Measurements from ENCODE around the gene CST9. TPM values are rescaled to one million over a fixed set of nuclear protein-coding genes. Genes with fewer than 3 reads are reported as not detected.
A peak's percentile ranks its signal among the peaks of the same experiment; 100 is the strongest.

CST9 gene
- total and polyA plus RNA-seq, 2 of the 8 experiments (the other 6 are each of a cell fraction or from before 2014, with no cell fraction given), result 0.05 to 0.19 TPM

DNA sequence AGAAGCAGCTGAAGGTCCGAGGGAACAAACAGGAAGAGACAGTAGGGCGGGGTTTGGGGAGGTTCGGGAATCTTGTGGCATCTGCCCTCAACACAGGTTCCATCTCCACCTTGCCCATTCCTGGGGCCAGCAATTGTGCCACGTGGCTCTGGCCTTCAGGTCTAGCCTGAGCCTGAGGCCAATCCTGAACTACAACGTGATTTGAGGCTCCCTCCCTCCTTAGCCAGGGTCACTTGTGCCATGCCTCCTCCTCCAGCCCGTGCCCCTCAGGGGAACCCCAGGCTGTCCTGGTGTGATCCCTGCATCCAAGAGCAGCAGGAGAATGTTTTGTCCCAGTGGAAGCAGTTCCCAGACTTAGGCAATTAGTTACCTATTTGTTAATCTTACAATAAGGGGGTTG lies 3.0 kb downstream of the CST9 start:
- ChIA-PET POLR2A (ENCODE audit: partially characterized antibody) (no interaction called here), CTCF (ENCODE audit: partially characterized antibody) (interaction anchor here (1.3 to 18.5 kb wide), 3 partner anchors 37 to 187 kb away, joined by 3 to 328 read pairs (median 5); partner anchors contain the start of genes CST11 and CSTL1)
- H3K27me3 ChIP-seq (replicated peaks in 1 of 4; ENCODE audit: control insufficient read depth in 3 of 4, extremely low read depth in 1 of 4, insufficient read depth in 3 of 4, low read length in 3 of 4), result no peaks in the 10 kb centered on the region; a peak in 1 of 7 replicates
- H2BK15ac ChIP-seq (ENCODE audit: low read length), result no peak overlapping the region
- no peak overlapping the region for H3K23ac ChIP-seq (ENCODE audit: insufficient read length)
- no peak overlapping the region for H2AK5ac ChIP-seq (ENCODE audit: low read depth, low read length)
- H3K4me3 ChIP-seq (ENCODE audit: extremely low read depth in 1 of 4, insufficient read depth in 2 of 4, low read depth in 3 of 4, low read length in 4 of 4), result no peak overlapping the region
- no peak overlapping the region for H3K18ac ChIP-seq (ENCODE audit: extremely low read depth, low read length)
- no peaks in the 10 kb centered on the region for H4K20me1 ChIP-seq (replicated peaks in 1 of 2; ENCODE audit: control insufficient read depth in 1 of 2, insufficient read depth in 2 of 2, low read length in 2 of 2)
- H3K4ac ChIP-seq (replicated peaks; ENCODE audit: insufficient read length, low read depth, low read length), result no peak overlapping the region
- peak overlapping the region; percentile 36; the same call in 1 of the 2 replicates for H2BK20ac ChIP-seq (ENCODE audit: low read length)
- H3K9me3 ChIP-seq (ENCODE audit: insufficient read depth in 2 of 2, low read depth in 1 of 2, low read length in 1 of 2), result no peaks in the 10 kb centered on the region
- WGBS, 2 experiments (ENCODE audit: extremely low coverage in 1 of 2, insufficient coverage in 1 of 2, insufficient read length in 1 of 2, insufficient replicate concordance in 2 of 2, low coverage in 1 of 2, low lambda C conversion rate in 2 of 2, missing lambda C conversion rate in 1 of 2), result 80% methylated on average over 6 of the region's 6 CpGs; no CpG with 5 or more reads in 1 of the 2 experiments
- H3K14ac ChIP-seq (ENCODE audit: insufficient read length), result no peak overlapping the region
- H3K79me2 ChIP-seq (ENCODE audit: control insufficient read depth in 1 of 2, insufficient read depth in 2 of 2, low read length in 2 of 2), result no peaks in the 10 kb centered on the region
- no peak overlapping the region for H3K27ac ChIP-seq (ENCODE audit: low read depth, low read length)
- H4K5ac ChIP-seq (ENCODE audit: insufficient read length, low read depth, low read length), result no peak overlapping the region
- no peak overlapping the region; the same call in 1 of the 2 replicates for H2BK12ac ChIP-seq (ENCODE audit: low read depth, low read length)
- no peaks in the 10 kb centered on the region for H3K23me2 ChIP-seq (ENCODE audit: low read depth, low read length)
- H3K79me1 ChIP-seq (ENCODE audit: low read depth, low read length), result no peaks in the 10 kb centered on the region
- no peak overlapping the region for H3K9ac ChIP-seq (replicated peaks in 1 of 4; ENCODE audit: extremely low read depth in 1 of 4, low read depth in 3 of 4, low read length in 3 of 4)
- H3K56ac ChIP-seq (replicated peaks; ENCODE audit: insufficient read length, low read depth, low read length), result no peak overlapping the region
- H4K91ac ChIP-seq (replicated peaks; ENCODE audit: insufficient read length, low read length), result no peak overlapping the region
- H2BK5ac ChIP-seq (ENCODE audit: low read depth, low read length), result no peak overlapping the region
- H3K36me3 ChIP-seq (ENCODE audit: control insufficient read depth in 2 of 4, insufficient read depth in 4 of 4, low read length in 3 of 4), result no peaks in the 10 kb centered on the region
- H3K4me1 ChIP-seq (replicated peaks in 1 of 4; ENCODE audit: control insufficient read depth in 3 of 4, insufficient read depth in 4 of 4, low read length in 3 of 4), result no peaks in the 10 kb centered on the region
- H2BK120ac ChIP-seq (replicated peaks; ENCODE audit: low read depth, low read length), result no peak overlapping the region
- no peak for DNase-seq (ENCODE audit: low read depth in 1 of 2, low spot score in 2 of 2)
- H2AFZ ChIP-seq (ENCODE audit: low read length), result no peak overlapping the region
- no peak overlapping the region for H3K4me2 ChIP-seq (ENCODE audit: insufficient read depth in 1 of 2, low read depth in 2 of 2, low read length in 2 of 2)
- no peak for FAIRE-seq
- no peak overlapping the region for H4K8ac ChIP-seq (ENCODE audit: extremely low read depth, insufficient read depth, low read length)
- TF ChIP-seq ATF2 (IDR thresholded peaks at IDR 0.05; ENCODE audit: low read length) (no peak), SP2 (IDR thresholded peaks at IDR 0.05; ENCODE audit: low read length) (no peak), SIX5 (IDR thresholded peaks at IDR 0.05; ENCODE audit: low read depth, low read length) (no peak), TEAD4 (IDR thresholded peaks at IDR 0.05; ENCODE audit: low read depth, low read length) (no peak), SAP30 (IDR thresholded peaks at IDR 0.05; ENCODE audit: insufficient read depth, insufficient replicate concordance, low read length) (no peak), EGR1 (IDR thresholded peaks at IDR 0.05; ENCODE audit: borderline replicate concordance, low read depth, low read length) (no peak), BACH1 (IDR thresholded peaks at IDR 0.05; ENCODE audit: low read length) (no peak), ASH2L (IDR thresholded peaks at IDR 0.05; ENCODE audit: low read length) (no peak), POU5F1 (IDR thresholded peaks at IDR 0.05; ENCODE audit: low read depth, low read length) (no peak), CBX5 (IDR thresholded peaks at IDR 0.05; ENCODE audit: low read depth, low read length) (no peak), CREB1 (IDR thresholded peaks at IDR 0.05) (no peak), CTBP2 (IDR thresholded peaks at IDR 0.05; ENCODE audit: borderline replicate concordance, insufficient read depth, insufficient read length, low read length) (no peak)
- TF ChIP-seq, protein P1, sequence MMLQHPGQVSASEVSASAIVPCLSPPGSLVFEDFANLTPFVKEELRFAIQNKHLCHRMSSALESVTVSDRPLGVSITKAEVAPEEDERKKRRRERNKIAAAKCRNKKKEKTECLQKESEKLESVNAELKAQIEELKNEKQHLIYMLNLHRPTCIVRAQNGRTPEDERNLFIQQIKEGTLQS (IDR thresholded peaks at IDR 0.05; ENCODE audit: insufficient read depth, low read depth, low read length), result no peak
